Colon (tissue), 2 donors: ENCODE measurements around the gene ARPC1B.
"Not testable (repeated sequence)": the region's sequence is repeated elsewhere in the genome, so short reads cannot be mapped to it uniquely, and the experiment has no call there.

Source experiments
- FAIRE-seq: peaks from 2 replicates; lab custom pipeline; 2012; peaks lifted over from hg19 to GRCh38; lab: Jason Lieb, UNC
- donor health status: control.
- donor health status: control.

The ARPC1B gene

GRCh38 chr7:99374111-99375064, at the start of gene ARPC1B:
Gene ARPC1B (plus strand): TSS chr7:99374730. CDS start chr7:99385715, 10,985 bp downstream.
- FAIRE-seq: no peak

GRCh38 chr7:99325001-99325493, 49.5 kb upstream of the ARPC1B start:
- FAIRE-seq: no peak

DNA sequence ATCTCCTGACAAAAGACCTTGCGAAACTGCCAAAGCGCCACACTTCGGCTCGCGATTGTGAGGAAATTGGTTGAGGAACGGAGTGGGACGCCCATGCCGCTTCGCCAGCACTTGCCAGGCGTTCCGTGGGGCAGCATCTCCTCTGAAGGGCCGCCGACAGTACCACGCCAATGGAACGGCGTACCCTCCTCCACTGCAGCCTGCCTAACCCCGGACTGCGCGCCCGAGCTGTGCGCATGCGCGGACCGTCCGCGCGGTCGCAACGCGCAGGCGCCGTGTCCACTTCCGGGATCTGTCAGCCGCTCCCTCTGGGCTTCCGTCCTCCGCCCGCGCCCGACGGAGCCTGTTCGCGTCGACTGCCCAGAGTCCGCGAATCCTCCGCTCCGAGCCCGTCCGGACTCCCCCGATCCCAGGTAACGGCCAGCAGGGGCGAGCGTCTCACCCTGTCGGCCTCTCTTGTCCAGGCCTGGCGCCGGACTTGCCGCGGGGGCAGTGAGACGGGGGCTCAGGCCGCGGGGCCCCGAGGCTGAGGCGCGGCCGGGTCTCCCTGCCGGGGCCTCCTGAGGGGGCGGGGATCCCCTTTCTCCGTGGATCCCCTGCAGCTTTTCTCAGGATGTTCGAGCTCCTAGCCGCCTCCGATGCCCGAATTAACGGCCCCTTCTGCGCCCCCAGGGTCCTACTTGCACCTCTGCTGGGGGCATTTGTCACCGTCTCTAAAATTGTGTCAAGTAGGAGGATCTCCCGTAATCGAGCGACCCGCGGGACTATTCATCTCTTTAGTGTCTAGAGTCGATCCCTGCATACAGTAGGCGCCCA, 48.7 kb upstream of the ARPC1B start, which contains the start of gene ARPC1A:
Gene ARPC1A (plus strand): TSS at position 307 of the 816 bp plus-strand sequence. CDS start 7,456 bp downstream, outside the sequence.
- FAIRE-seq: no peak

DNA sequence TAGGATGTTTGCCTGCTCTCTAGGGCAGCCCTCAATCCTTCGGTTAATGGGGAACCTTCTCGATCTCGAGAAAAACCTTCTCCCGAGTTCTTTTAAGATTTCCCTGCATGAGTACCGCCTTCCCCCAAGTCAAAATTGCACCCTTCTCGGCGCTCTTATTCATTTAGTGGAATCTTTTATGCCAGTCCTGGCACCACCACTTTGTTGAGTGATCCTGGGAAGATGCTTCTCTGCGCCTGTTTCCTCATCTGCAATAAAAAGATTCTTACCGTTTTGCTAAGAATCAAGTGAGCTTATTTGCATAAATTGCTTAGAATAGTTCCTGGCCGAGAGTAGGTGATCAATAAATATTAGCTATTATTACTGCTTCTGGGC, 48.1 kb upstream of the ARPC1B start:
- FAIRE-seq: no peak

DNA sequence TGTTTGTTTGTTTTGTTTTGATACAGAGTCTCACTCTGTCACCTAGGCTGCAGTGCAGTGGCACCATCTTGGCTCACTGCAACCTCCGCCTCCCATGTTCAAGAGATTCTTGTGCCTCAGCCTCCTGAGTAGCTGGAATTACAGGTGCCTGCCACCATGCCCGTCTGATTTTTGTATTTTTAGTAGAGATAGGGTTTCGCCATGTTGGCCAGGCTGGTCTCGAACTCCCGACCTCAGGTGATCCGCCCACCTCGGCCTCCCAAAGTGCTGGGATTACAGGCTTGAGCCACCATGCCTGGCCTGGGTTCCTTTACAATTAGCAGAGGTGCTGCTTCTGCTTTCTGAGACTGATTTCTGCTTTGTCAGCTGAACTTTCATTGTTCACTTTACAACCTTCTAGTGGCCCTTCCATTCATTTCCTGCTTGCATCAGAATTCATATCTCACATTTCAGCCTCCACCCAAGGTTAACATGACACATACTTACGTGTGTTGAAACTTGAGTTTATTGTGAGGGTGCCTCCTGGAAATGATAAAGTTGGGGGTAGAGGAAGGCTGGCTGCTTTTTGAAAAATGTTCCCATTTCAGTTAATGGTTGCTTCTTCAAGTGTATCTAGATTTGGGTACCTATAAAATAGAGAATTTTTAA, 44.1 kb upstream of the ARPC1B start:
- FAIRE-seq: not testable (repeated sequence)

DNA sequence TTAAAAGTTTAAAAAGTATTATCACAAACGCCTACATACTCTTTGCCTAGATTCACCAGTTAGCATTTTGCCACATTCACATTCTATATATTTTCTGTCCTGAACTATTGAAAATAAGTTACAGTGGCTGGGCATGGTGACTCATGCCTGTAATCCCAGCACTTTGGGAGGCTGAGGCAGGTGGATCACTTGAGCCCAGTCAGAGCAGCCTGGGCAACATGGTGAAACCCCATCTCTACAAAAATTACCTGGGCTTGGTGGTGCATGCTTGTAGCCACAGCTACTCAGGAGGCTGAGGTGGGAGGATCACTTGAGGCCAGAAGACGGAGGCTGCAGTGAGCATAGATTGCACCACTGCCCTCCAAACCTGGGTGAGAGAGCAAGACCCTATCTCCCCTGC, 43.5 kb upstream of the ARPC1B start:
- FAIRE-seq: no peak

GRCh38 chr7:99339595-99339994, 34.9 kb upstream of the ARPC1B start:
- no peak for FAIRE-seq

- FAIRE-seq: no peak
Observed at GRCh38 chr7:99340659-99341058, 33.9 kb upstream of the ARPC1B start.

DNA sequence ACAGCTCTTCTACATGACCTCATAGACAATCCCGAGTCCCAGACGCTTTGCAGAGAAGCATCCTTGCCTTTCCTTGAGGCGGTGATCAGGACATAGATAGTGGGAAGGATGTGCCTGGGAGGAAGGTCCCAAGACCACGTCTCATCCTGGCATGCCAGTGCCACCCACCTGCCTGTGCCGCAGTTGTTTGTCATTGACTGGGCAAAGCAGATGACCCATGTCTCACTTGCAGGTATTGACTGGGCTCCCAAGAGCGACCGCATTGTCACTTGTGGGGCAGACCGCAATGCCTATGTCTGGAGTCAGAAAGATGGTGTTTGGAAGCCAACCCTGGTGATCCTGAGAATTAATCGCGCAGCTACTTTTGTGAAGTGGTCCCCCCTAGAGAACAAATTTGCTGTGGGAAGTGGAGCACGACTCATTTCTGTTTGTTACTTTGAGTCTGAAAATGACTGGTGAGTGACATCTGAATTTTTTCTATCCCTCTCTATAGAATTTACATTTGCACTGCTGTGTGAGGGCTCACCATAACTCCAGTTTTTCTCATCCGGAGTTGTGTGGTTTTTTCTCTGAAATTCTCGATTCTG, 30.4 kb upstream of the ARPC1B start:
- no peak for FAIRE-seq

DNA sequence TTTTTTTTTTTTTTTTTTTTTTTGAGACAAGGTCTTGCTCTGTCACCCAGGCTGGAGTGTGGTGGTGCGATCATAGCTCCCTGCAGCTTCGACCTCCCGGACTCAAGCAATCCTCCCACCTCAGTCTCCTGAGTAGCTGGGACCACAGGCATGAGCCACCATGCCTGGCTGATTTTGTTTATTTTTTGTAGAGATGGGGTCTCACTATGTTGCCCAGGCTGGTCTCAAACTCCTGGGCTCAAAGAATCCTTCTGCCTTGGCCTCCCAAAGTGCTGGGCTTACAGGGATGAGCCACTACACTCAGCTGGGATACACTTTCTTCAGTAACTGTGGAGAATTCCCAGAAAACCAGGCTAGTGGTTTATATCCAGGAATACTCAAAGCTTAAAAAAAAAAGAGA, 23.9 kb upstream of the ARPC1B start:
- FAIRE-seq: not testable (repeated sequence)

DNA sequence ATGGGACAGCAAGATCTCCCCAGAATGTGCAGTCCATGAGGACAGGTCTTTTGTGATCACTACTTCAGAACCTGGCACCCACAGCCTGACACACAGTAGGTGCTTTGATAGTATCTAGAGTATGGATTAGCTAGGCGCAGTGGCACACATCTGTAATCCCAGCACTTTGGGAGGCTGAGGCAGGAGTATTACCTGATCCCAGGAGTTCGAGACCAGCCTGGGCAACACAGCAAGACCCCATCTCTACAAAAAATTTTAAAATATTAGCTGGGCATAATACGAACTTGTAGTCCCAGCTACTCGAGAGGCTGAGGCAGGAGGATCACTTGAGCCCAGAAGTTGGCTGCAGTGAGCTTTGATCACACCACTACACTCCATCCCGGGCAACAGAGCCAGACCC, 22.3 kb upstream of the ARPC1B start:
- no peak for FAIRE-seq

DNA sequence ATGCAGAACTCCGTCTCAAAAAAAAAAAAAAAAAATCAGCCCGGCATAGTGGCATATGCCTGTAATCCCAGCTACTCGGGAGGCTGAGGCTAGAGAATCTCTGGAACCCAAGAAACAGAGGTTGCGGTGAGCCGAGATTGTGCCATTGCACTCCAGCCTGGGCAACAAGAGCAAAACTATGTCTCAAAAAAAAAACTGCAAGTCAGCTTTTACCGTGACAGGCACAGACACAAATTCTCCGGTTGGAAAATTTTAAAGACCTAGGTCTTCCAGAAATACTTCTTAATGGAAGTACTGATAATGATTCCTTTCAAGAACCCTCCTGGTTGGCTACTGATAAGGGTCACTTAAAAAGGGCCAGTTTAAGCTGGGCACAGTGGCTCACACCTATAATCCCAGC, 19.4 kb upstream of the ARPC1B start:
- no peak for FAIRE-seq

GRCh38 chr7:99357701-99358490, 16.6 kb upstream of the ARPC1B start:
- no peak for FAIRE-seq

DNA sequence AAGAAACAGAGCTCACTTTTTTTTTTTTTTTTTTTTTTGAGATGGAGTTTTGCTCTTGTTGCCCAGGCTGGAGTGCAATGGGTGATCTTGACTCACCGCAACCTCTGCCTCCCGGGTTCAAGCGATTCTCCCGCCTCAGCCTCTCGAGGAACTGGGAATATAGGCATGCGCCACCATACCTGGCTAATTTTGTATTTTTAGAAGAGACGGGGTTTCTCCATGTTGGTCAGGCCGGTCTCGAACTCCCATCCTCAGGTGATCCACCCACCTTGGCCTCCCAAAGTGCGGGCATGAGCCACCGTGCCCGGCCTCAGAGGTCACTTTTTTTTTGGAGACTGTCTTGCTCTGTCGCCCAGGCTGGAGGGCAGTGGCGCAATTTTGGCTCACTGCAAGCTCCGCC, 16.0 kb upstream of the ARPC1B start:
- not testable (repeated sequence) for FAIRE-seq

DNA sequence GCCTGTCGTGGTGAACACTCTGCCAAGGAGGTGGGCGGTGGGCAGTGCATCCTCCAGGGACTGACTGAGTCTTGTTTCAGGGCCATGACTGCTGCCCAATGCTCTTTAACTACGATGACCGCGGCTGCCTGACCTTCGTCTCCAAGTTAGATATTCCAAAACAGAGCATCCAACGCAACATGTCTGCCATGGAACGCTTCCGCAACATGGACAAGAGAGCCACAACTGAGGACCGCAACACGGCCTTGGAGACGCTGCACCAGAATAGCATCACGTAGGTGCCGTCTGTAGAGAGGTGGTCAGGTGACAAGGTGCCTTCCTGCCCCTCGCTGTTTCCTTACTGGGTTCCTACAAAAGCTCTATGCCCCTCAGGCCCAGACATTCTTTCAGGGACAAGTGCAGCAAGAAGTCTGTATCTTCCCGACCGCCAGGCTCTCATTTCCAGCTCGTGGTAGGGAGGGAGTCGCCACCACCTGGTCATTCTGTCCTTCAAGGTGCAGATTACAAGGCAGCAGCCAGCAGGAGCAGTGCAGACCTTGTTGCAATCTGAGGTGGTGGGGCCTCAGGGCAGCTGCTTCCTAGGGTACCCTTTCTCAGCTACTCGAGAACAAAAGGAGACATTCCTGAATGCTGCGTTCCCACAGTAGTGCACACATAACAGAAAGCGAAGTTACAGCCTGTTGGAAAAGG, 14.9 kb upstream of the ARPC1B start:
- FAIRE-seq: no peak

GRCh38 chr7:99362801-99363200, 11.7 kb upstream of the ARPC1B start:
- FAIRE-seq: no peak

GRCh38 chr7:99363286-99363685, 11.2 kb upstream of the ARPC1B start:
- no peak for FAIRE-seq

- FAIRE-seq: no peak
Observed at GRCh38 chr7:99365318-99366141, 9.0 kb upstream of the ARPC1B start.

- FAIRE-seq: no peak
Observed at GRCh38 chr7:99366646-99367045, 7.9 kb upstream of the ARPC1B start.
